ENCODE measurements around the gene RIBC2.

Gene RIBC2

GRCh38 chr22:45472426-45472825 is 58.9 kb downstream of the RIBC2 start:
- CTCF ChIA-PET, result interaction anchor here (1.2 to 1.4 kb wide), 2 partner anchors 80 to 522 kb away, joined by 3 read pairs; no protein-coding TSS in a partner anchor

GRCh38 chr22:45473626-45474237 is 60.2 kb downstream of the RIBC2 start:
- TF ChIP-seq, protein P1, sequence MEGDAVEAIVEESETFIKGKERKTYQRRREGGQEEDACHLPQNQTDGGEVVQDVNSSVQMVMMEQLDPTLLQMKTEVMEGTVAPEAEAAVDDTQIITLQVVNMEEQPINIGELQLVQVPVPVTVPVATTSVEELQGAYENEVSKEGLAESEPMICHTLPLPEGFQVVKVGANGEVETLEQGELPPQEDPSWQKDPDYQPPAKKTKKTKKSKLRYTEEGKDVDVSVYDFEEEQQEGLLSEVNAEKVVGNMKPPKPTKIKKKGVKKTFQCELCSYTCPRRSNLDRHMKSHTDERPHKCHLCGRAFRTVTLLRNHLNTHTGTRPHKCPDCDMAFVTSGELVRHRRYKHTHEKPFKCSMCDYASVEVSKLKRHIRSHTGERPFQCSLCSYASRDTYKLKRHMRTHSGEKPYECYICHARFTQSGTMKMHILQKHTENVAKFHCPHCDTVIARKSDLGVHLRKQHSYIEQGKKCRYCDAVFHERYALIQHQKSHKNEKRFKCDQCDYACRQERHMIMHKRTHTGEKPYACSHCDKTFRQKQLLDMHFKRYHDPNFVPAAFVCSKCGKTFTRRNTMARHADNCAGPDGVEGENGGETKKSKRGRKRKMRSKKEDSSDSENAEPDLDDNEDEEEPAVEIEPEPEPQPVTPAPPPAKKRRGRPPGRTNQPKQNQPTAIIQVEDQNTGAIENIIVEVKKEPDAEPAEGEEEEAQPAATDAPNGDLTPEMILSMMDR (IDR thresholded peaks at IDR 0.05; ENCODE audit: insufficient read depth, low read length, missing control alignments), result no peak
- no peak for DNase-seq (ENCODE audit: low read depth, low spot score)
- ChIA-PET POLR2A (no interaction called here), CTCF (interaction anchor here (0.7 to 1.8 kb wide), 5 partner anchors 20 to 521 kb away, joined by 3 to 6 read pairs (median 4); no protein-coding TSS in a partner anchor)
- H3K4me3 ChIP-seq (ENCODE audit: low read depth, low read length), result no peak overlapping the region

More at GRCh38 chr22:45472426-45472825, 58.9 kb downstream of the RIBC2 start:
- TF ChIP-seq, protein P1 (IDR thresholded peaks at IDR 0.05; ENCODE audit: insufficient read depth, low read length, missing control alignments), result no peak
- H3K4me3 ChIP-seq (ENCODE audit: low read depth, low read length), result no peak overlapping the region
- no peak for DNase-seq (ENCODE audit: low read depth, low spot score)
- POLR2A ChIA-PET, result no interaction called here

DNA sequence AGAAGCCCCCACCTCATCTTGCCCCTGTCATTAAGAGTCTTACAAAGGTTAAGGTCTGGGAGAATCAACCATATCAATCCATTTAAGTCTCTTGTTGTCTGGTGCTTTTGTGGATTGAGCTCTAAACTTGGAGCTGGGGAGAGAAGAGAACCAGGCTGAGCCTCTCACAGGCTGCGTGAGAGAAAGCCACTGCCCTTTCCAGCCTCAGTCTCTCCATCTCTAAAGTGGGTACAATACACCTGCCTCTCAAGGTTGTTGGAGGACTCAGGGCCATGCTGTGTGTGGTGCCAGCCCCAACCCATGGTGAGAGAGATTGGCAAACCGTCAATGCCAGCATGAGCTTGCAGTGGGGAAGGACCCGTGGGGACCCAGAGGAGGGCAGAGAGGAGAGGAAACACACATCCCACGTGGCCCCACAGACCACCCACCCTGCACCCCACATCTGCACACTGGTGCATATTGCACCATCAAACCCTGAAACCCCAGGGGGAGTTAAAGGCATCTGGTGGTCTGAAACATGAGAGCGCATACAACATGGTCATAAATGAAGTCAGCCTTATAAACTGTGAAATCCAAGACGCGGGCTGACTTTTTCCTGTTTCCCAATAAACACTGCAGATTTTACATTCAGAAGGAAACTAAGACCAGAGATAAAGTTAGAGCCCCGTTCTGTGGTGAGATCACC is 61.7 kb downstream of the RIBC2 start:
- ChIA-PET POLR2A (no interaction called here), CTCF (no interaction called here)
- TF ChIP-seq, protein P1 (IDR thresholded peaks at IDR 0.05; ENCODE audit: insufficient read depth, low read length, missing control alignments), result no peak
- no peak overlapping the region for H3K4me3 ChIP-seq (ENCODE audit: low read depth, low read length)
- DNase-seq (ENCODE audit: low read depth, low spot score), result no peak

GRCh38 chr22:45475851-45476514 is 62.5 kb downstream of the RIBC2 start:
- CTCF ChIA-PET, result interaction anchor here (0.9 kb wide), 1 partner anchor 78 kb away, joined by 3 read pairs; no protein-coding TSS in a partner anchor
- DNase-seq (ENCODE audit: low read depth, low spot score), result no peak
- POLR2A ChIA-PET, result no interaction called here
- TF ChIP-seq, protein P1 (IDR thresholded peaks at IDR 0.05; ENCODE audit: insufficient read depth, low read length, missing control alignments), result no peak
- no peak overlapping the region for H3K4me3 ChIP-seq (ENCODE audit: low read depth, low read length)

DNA sequence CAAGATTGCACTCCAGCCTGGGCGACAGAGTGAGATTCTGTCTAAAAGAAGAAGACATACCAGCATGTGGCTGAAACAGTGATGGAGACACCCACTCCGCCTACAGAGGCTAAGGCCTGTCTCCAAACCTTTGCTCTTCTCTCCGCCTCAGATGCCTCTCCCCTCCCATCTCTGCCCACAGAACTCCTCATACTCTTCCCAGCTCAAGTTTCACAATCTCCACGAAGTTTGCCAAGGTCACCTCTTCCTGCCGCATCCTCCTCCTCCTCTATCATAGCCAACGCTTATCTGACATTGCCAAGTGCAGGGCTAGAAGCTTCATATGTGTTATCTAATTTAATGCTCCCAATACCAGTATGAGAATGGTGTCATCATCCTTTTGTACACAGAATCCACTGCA is 63.3 kb downstream of the RIBC2 start:
- H3K4me3 ChIP-seq (ENCODE audit: low read depth, low read length), result no peak overlapping the region
- TF ChIP-seq, protein P1 (IDR thresholded peaks at IDR 0.05; ENCODE audit: insufficient read depth, low read length, missing control alignments), result no peak
- CTCF ChIA-PET, result interaction anchor here (0.9 to 1.1 kb wide), 2 partner anchors 16 to 77 kb away, joined by 3 read pairs; no protein-coding TSS in a partner anchor
- POLR2A ChIA-PET, result no interaction called here
- DNase-seq (ENCODE audit: low read depth, low spot score), result no peak
